ENCODE data around the gene IL17RE.
"Not testable (repeated sequence)": the region's sequence is repeated elsewhere in the genome, so short reads cannot be mapped to it uniquely, and the experiment has no call there.

IL17RE gene, protein sequence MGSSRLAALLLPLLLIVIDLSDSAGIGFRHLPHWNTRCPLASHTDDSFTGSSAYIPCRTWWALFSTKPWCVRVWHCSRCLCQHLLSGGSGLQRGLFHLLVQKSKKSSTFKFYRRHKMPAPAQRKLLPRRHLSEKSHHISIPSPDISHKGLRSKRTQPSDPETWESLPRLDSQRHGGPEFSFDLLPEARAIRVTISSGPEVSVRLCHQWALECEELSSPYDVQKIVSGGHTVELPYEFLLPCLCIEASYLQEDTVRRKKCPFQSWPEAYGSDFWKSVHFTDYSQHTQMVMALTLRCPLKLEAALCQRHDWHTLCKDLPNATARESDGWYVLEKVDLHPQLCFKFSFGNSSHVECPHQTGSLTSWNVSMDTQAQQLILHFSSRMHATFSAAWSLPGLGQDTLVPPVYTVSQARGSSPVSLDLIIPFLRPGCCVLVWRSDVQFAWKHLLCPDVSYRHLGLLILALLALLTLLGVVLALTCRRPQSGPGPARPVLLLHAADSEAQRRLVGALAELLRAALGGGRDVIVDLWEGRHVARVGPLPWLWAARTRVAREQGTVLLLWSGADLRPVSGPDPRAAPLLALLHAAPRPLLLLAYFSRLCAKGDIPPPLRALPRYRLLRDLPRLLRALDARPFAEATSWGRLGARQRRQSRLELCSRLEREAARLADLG

DNA sequence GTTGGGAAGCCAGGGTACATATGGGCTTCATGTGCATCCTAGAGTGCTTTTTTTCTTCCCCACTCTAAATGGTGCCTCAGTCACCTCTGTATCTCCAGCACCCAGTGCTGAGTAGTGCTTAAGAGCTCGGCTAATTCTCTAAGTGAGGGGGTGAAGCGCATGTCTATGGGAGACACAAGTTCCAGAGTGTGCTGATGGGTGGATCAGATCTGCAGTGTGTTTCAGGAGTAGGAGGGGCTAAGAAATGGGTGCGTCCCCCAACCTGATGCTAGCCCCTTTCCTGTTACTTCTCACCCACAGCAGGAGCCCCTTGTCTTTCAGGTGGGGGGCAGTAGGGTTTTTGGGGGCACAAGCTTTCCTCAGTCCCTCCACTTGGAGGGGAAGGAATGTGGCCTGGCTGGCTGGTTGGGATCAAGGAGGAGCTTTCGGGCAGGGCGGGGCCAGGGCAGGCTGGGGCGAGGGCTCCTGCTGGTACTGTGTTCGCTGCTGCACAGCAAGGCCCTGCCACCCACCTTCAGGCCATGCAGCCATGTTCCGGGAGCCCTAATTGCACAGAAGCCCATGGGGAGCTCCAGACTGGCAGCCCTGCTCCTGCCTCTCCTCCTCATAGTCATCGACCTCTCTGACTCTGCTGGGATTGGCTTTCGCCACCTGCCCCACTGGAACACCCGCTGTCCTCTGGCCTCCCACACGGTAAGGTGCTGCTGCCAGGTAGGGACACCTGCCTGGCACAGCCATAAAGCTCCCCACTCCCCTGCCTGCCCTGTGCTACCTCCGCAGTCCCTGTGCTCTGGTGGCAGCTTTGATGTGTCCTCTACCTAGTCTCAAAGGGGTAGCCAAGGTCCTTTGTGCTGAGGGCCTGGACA is at the start of gene IL17RE:
Gene IL17RE (plus strand): TSS at position 477 of the 866 bp plus-strand sequence. CDS start 85 bp downstream, at position 562.
- in situ Hi-C loops (cut with MboI; ENCODE audit: low sequenced_read_pairs): no loop called here

DNA sequence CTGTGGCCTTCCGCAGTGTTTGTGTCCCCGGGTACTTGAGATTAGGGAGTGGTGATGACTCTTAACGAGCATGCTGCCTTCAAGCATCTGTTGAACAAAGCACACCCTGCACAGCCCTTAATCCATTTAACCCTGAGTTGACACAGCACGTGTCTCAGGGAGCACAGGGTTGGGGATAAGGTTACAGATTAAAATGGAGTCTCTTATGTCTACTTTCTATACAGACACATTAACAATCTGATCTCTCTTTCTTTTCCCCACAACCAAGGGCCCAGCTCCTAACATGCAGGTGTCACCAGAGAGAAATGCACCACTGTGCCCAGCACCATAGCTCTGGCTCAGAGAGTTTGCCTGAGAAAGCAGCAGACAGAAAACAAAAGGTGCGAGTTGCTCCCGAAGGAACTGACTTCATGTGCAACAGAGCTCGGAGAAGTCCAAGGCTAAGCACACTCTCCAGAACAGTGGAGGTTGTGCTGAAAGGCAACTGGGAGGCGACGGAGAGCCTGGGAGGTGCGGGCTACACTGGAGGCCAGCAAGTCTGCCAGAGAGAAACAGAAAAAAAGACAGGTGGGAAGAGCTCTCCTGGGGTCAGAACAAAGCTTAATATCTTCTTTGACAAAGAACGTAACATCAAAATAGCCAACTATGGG is 48.2 kb upstream of the IL17RE start:
- in situ Hi-C loops (cut with MboI; ENCODE audit: low sequenced_read_pairs): not testable (repeated sequence)

DNA sequence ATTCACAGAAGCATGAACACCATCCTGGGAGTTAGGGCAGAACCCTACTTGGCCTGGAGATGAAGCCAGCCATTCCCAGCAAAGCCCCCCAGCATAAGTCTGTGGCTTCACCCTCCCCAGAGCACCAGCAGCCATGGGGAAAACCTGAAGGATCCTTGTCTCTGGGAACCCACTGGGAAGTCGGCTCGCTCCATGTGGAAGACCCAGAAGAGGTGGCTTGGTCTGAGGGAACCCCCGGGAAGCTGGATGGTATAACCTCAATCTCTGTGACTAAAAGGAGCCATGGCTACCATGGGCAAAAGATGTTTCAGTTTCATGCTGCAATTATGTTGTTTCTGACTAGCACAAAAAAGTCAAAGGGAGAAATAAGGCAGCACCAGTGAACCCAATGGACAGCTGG is 47.1 kb upstream of the IL17RE start:
- in situ Hi-C loops (cut with MboI; ENCODE audit: low sequenced_read_pairs): no loop called here

DNA sequence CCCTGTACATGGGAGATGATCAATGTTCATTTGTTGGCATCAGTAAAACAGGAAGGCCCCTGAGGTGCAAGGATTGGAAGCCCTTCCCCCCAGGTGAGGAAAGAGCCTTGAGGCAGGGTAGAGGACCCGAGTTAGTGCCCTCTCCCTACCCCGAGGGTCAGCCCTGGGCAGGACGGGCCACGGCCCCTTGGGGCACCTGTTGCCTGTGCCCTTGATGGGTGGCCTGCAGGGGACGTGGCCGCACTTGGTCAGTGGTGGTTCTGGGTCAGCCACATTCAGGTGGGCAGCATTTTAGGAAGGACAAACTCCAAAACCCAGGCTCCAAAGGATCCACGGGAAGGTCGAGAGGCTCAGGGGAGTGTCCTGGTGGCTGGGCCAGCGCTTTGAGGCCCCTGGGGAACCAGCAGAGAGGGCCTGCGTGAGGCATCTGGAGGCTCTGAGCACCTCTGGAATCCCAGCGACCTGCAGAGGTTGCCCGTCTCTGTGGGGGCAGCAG is 43.1 kb upstream of the IL17RE start:
- in situ Hi-C loops (cut with MboI; ENCODE audit: low sequenced_read_pairs): no loop called here

DNA sequence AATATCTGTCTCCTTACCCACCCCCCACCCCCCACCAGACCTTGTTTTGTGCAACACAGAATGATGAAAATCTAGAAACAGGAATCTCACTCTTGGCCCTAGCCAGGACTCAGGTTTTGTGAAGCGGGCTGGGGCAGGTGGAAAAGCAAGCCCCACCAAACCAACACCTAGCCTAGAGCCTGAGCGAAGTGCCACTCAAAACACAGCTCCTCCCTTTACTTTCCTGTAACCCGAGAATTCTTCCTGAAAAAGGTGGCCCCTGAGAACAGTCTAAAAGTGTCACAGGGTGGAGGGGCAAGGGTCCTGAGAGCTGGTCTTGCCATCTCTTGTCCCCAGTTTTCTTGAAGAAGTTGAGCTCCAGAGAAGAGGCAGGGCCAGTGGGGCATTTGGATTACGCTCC is 41.4 kb upstream of the IL17RE start:
- in situ Hi-C loops (cut with MboI; ENCODE audit: low sequenced_read_pairs): no loop called here

DNA sequence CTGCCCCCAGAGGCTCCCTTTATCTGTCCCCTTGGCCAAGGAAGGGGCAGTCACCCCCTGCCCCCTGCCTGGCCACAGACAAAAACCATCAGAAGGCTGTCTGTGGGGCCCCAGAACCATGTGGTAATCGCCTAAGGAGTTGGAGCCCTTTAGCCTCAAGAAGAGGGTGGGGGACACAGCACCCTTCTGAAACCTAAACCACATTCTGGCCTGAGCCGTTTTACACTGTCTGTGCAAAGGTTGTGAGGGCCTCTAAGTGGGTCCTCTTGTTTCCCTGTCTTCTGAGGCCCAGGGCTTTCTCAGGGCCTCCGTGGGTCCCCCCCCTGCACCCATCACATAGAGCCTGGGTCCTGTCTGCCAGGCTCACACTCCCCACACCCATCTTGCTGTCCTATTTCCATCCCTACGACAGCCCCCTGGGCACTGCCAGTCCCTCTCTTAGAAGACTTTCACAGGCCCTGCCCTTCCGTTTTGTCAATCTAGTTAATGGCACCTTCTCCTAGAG is 41.0 kb upstream of the IL17RE start:
- in situ Hi-C loops (cut with MboI; ENCODE audit: low sequenced_read_pairs): no loop called here

DNA sequence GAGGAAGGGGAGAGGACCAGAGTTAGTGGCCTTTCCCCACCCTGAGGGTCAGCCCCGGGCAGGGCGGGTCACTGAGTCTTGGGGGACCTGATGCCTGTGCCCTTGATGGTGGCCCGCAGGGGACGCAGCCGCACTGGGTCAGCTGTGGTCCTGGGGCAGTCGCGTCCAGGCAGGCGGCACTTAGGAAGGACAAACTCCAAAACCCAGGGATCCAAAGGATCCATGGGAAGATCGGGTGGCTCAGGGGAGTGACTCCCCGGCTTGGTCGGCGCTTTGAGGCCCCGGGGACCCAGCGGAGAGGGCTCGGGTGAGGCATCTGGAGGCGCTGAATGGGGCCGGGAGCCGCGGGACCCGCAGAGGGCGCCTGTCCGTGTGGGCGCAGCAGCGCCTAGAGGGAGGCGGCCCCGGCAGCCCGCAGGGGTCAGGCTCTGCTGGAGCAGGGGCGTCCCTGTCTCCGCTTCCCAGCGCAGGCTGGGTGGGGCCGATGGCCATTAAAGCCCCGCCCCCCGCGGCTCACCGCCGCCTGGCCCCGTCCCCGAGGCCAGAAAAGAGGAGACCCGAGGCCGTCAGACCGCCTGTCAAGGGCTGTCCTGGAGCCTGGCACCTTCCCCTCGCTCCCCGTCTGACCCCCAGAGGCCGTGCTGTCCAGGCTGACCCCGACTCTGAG is 40.1 kb upstream of the IL17RE start:
- in situ Hi-C loops (cut with MboI; ENCODE audit: low sequenced_read_pairs): no loop called here

DNA sequence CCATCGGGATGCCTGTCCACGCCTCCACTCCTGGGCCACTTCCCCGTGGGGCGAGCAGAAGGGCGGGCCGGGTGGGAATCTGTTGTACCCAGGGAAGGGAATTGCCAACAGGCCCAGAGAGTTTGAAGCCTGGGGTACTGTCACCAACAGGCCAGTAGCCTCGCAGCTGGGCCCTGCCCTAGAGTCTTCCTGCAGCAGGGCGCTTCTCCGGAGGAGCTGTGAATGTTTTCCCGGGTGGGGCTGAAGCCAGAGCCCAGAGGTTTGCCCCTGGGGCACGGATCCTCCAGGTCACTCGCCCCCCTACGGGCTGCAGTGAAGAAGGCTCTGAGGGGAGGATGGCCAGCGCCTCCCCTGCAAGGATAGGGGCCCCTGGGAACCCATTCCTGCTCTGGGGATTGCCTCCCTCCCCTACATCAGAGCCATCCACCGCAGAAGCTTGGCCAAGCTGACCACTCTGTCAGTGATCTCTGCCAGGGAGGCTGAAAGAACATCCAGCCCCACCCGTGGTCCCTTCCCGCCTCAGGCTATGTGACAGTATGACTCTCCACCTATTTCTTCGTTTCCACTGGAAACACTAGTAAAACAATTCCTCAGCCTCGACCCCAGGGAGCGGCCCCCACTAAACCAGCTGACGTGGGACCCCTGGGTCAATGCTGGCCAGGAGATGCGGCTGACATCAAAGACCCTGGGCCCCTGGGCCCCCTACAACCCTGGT is 39.4 kb upstream of the IL17RE start:
- in situ Hi-C loops (cut with MboI; ENCODE audit: low sequenced_read_pairs): no loop called here

DNA sequence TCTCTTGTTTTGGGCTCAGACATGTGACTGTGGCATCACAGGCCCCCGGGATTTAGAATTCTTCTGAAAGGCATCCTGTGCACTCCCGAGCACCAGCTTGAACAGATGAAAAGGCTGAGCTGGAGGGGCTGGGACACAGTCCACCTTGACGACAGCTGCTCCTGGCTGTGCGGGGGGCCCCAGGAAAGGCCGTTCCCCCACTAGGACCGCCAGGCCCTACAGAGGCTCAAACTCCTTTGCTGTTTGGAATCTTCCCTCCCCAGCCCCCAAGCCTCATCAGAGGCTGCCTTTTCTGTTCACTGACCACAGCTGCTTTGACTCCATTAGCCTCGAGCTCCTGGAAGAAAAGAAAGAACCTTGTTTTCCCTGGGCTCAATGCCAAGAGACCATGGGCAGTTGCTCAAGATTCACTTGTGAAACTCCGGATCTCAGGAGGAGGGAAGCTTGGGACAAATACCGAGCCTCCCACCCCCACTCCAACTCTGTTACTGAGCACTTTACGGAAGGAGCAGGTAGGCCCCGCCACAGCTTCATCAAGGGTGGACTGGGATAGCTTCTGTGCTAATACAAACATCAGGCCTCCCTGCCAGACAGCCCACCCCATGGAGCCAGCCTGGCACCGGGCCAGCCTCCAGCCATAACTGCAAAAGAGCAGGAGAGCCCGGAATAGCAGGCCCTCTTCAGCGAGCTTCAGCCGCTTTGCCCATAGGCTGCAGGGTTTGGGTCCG is 38.3 kb upstream of the IL17RE start:
- in situ Hi-C loops (cut with MboI; ENCODE audit: low sequenced_read_pairs): no loop called here

DNA sequence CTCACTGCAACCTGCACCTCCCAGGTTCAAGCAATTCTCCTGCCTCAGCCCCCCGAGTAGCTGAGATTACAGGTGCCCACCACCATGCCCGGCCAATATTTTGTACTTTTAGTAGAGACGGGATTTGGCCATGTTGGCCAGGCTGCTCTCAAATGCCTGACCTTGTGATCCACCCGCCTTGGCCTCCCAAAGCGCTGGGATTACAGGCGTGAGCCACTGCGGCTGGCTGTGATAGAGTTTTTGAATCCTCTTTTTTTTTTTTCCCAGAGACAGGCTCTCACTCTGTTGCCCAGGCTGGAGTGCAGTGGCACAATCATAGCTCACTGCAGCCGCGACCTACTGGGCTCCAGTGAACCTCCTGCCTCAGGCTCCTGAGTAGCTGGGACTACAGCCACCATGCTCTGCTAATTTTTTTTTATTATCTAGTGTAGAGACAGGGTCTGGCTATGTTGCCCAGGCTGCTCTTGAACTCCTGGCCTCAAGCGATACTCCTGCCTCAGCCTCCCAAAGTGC is 37.5 kb upstream of the IL17RE start:
- in situ Hi-C loops (cut with MboI; ENCODE audit: low sequenced_read_pairs): not testable (repeated sequence)

DNA sequence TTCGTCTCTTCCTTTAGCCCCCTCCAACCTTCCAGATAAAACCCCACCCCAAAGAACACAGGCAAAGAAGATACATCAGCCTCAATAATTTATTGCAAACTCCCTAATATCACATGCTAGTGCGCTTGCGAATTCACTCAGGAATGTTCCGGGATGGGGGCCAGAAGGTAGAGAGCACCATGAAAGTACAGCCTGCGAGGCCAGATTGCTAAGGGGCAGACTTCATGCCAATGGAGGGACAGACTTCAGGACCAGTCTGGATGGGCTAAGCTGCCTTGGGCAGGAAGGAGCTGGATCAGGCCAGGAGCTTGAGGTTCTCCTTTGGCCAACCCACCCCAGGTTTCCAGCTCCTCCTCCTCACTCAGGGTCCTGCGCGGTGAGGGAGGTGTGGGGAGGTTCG is 36.0 kb upstream of the IL17RE start:
- in situ Hi-C loops (cut with MboI; ENCODE audit: low sequenced_read_pairs): no loop called here

DNA sequence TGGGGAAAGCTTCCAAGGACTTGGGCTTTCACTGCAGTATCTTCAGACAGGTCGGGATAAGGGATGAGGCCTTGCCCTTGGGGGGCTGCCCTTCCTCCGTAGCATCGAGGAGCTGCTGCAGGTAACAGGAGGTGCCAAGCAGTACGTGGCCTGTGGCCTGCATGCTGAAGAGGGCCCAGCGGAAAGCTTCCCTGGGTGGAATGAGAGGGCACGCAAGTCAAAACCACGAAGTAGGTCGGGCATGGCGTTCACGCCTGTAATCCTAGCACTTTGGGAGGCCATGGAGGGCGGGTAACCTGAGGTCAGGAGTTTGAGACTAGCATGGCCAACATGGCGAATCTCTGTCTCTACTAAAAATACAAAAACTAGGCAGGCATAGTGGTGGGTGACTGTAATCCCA is 35.5 kb upstream of the IL17RE start:
- in situ Hi-C loops (cut with MboI; ENCODE audit: low sequenced_read_pairs): no loop called here

DNA sequence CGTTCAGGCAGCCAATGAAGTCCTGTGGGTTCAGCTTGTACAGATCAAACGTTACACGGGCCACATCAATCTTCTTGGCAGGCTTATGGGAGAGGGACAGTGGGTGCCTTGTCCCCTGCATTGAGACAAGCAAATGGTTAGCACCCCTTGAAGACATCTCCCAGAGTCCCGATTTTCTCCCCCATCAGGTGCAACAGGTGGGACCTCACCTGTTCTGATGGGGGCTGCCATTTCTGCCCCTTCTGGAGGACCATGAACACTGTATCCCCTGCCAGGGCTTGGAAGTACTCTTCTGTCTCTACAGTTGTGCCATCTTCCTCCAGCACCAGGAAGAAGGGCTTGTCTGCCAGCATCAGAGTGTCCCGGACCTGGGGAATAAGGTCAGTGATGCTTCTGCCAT is 32.7 kb upstream of the IL17RE start:
- in situ Hi-C loops (cut with MboI; ENCODE audit: low sequenced_read_pairs): no loop called here

DNA sequence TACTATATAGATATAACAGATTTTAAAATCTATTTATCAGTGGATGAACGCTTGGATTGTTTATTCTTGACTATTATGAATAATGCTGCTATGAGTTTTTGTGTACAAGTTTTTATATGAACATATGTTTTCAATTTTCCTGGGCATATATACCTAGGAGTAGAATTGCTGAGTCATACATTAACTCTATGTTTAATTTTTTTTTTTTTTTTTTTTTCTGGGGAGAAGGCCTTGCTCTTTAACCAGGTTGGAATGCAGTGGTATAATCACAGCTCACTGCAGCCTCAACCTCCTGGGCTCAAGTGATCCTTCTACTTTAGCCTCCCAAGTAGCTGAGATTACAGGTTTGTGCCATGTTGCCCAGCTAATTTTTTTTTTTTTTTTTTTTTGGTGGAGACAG is 31.7 kb upstream of the IL17RE start:
- in situ Hi-C loops (cut with MboI; ENCODE audit: low sequenced_read_pairs): no loop called here

DNA sequence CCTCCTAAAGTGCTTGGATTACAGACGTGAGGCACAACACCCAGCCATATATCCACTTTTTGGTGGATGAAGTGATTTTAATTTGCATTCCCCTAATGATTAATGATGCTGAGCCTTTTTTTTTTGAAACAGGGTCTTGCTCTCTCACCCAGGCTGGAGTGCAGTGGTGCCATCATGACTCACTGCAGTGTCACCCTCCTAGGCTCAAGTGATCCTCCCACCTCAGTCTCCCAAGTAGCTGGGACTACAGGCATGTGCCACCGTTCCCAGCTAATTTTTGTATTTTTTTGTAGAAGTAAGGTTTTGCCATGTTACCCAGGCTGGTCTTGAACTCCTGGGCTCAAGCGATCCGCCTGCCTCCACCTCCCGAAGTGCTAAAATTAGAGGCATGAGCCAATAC is 30.6 kb upstream of the IL17RE start:
- in situ Hi-C loops (cut with MboI; ENCODE audit: low sequenced_read_pairs): not testable (repeated sequence)

DNA sequence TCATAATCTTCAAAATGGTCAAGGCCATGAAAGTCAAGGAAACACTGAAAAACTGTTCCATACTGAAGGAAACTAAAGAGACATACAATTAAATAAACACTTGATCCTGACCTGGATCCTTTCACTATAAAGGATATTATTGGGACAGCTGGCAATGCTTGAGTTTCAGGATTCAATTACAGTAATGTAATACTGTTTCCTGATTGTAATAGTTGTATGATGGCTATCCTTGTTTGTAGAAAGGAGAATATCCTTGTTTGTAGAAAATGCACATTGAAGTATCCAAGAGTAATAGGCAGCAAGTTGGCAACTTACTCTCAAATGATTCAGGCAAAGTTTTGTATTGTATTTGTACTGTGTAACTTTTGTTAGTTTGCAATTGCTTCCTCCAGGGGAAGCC is 27.2 kb upstream of the IL17RE start:
- in situ Hi-C loops (cut with MboI; ENCODE audit: low sequenced_read_pairs): no loop called here

DNA sequence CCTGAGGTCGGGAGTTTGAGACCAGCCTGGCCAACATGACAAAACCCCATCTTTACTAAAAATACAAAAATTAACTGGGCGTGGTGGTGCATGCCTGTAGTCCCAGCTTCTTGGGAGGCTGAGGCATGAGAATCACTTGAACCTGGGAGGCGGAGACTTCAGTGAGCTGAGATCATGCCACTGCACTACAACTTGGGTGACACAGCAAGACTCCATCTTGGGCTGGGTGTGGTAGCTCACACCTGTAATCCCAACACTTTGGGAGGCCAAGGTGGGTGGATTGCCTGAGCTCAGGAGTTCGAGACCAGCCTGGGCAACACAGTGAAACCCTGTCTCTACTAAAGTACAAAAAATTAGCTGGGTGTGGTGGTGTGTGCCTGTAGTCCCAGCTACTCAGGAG is 26.4 kb upstream of the IL17RE start:
- in situ Hi-C loops (cut with MboI; ENCODE audit: low sequenced_read_pairs): not testable (repeated sequence)

DNA sequence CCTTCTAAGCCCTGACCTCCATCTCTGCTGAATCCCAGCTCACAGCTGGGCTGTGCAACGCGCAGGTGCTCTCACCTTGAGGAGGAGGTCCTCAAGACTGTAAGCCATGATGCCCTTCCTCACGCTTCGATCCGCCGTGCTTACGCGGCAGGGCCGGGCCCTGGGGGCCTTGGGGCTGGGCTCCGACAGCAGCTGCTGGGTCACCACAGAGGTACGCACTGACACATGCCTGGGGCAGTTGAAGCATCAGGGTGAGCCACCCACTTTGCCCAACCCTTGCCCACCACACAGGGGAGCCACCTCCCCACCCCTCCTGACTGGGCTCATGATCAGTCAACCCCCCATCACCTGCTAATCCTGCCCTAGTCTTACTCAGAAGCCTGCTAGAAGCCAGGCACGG is 25.7 kb upstream of the IL17RE start:
- in situ Hi-C loops (cut with MboI; ENCODE audit: low sequenced_read_pairs): no loop called here

DNA sequence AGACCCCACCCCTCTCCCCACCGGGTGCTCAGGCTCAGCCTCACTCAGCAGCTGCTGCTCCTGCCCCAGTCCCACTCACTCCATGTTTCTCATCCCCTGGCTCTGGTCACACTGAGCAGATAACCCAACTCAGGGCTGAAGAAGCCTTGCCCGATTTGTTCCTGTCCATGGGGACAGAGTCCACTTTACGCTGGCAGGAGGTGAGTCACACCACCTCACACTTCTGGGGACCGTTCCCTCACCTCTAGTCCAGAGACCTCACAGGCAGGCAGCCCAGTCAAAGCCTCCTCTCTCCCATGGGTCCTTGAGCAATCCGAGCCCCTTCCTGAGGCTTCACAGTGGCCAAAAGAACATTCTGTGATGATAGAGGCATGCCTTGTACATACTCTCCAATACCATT is 23.9 kb upstream of the IL17RE start:
- in situ Hi-C loops (cut with MboI; ENCODE audit: low sequenced_read_pairs): no loop called here
